SW480 (cell line): Measurements from ENCODE around the gene CERS6.
A peak's percentile ranks its signal among the peaks of the same experiment; 100 is the strongest.

ENCODE experiments used
- DNase-seq: peaks from one replicate; pipeline ENCODE4 v3.0.0-alpha.2; 2016; ENCODE audit warnings: low spot score

The CERS6 gene

DNA sequence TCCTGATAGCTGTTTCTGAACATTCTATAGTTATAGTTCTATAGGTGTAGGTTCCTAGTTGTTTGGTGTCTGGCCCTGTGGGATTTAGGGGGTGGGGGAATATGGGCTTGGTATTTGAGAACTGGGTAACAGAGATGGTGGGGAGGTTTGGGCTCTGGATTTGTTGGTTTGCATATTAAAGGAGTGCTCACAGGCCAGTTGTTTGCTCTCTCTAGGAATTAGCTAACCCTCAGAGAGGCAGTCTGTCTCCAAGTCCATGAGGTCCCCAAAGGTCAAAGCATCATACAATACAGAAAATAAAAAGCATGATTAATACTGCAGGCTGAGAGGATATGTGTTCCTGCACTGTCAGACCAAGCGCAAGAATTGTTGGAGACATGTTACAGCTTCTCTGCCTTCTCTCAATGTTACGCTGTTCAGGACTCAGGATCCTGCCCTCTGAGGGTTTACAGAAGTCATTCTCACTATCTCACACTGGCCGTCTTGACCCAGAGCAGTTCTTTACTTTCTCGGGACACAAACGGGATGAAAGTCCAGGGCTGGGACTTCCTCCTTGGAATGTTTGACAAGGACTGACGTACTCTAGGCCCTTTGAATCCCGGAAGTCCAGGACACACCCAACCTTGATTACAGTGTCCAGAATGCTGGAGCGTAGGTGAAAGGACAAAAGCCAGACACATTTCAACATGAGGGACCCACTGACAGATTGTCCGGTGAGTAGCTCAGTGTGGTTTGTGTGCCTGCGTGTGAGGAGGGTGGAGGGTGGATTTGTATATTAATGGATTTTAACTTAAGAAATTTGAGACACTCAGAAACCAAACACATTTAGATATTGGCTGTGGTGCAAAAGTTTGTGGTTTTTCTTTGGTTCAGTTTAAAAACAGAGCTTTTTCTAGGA, 346.1 kb downstream of the CERS6 start, which contains the start of gene NOSTRIN:
TSS of gene NOSTRIN (plus strand) at position 677 of the 898 bp plus-strand sequence. CDS start at position 687, 10 bp downstream.
- peak; percentile 55 for DNase-seq

DNA sequence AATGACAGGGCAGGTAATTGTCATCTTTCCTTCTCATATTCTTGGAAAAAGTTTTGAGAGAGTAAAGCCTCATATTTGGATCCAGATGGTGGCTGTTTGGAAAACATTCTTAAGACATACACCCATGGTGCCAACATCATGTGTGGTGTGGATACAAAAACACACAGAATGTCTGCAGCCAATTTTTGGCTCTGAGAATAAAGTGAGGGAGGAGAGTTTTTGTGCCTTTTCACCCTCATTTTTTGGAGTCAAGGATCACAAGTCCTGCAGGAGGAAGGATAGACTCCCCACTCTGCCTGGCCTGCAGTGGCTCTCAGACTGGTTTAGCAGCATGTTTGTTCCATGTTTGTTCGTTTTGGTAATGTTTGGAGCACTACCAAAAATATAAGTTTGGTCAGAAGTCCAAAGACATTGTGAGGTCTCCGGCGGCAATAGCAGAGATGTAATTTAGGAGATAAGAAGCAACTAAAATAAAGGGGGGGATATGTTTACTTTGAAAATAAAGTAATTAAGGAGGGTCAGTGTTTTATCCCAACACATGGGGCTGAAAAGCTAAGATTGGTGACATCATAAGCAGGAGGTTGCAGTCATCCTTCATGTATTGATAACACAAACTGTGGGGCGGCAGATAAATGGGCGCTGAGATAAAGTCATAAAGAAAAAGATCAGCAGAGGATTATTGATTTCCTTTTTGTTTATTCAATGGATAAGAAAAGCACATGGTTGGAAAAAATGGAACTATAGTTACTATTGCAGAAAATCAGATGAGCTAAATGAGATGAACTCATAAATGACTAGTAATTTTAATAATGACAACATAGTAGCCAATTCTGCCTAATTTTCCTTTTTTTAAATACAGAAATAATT, 347.0 kb downstream of the CERS6 start:
- DNase-seq: no peak

DNA sequence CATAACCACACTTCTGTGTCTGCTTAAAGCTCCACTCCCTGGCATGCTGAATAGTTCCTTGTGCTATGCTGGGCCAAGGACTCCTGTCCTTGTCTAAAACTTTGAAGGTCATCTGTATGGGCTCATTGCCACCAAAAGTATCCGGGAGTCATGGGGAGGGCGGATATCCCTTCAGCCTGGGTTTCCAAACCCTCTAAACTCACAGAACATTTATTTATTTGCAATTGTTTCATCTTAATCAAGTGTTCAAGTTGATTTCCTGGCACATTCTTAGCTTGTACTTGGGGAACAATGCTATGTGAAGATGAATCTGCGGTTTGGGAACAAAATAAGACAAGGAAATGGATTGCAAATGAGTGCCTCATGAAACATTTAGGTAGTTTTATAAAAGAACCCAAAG, 348.1 kb downstream of the CERS6 start:
- DNase-seq: no peak

DNA sequence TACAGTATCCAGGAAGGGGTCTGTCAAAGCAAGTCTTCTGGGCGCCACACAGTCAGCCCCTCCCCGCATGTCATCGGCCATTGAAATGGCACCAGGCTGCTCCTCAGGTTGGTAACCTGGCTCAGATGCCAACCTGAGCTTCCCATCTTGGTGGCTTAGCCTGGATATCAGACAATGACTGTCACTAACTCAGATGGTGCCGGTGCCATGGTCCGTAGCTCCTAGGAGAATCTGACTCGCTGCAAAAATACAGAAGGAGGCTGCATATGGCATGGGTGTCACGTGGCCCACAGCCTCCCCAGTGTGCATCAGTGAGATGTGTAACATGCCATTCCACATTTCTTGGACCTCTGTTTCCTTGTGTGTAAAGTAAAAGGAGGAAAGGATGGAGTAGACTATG, 349.5 kb downstream of the CERS6 start:
- DNase-seq: no peak

DNA sequence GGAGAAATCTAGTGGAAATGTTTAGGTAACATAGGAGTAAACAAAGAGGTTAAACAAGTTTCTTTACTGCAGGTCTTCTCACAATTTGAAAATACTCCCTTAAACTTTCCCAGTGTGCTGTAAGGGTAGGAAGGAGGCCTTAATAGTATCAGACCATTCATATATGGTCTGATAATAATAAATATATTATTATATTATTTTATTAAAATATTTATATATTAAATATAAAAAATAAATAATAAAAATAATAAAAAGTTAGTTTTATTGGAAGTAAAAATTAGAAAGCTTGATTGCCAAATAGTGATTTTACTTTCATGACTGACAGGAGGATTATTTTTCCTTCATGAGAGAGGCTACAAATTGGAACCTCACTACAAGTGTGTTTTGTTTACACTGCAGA, 353.5 kb downstream of the CERS6 start:
- no peak for DNase-seq

DNA sequence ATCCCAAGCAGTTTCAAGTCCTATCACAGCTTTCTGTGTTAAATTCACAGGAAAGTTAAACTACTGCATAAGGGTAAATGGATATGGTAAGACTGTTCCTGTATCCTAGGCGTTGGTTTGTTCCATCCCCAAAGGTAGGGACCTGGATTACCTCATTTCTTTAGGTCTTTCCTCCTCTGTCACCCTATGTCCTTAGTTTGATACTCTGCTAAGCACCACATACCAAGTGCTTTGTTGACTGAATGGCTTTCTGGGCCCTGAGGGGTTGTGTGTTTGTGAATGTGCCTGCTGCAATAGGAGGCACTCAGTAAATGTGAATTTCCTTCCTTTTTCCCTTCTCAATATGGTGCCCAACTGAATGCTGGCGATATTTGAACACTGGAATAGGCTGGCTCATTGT, 354.2 kb downstream of the CERS6 start:
- DNase-seq: no peak

DNA sequence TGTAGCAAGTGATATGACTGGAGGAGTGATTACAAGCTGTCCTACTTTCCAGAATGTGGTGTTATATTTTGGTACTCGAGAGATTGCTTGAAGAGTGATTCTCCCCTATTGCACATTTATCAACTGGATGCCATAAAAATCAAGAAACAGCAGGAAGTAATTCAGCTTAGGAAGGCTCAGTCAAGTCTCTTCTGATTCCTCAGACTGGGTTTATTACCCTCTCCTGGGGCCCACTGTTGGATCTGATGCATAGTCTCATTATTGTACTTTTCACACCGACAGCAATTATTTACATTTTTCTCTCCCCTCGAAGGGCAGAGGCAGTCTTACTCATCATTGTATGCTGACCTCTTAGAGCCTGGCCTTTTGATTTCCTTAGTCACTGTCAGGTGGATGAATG, 355.6 kb downstream of the CERS6 start:
- DNase-seq: no peak

DNA sequence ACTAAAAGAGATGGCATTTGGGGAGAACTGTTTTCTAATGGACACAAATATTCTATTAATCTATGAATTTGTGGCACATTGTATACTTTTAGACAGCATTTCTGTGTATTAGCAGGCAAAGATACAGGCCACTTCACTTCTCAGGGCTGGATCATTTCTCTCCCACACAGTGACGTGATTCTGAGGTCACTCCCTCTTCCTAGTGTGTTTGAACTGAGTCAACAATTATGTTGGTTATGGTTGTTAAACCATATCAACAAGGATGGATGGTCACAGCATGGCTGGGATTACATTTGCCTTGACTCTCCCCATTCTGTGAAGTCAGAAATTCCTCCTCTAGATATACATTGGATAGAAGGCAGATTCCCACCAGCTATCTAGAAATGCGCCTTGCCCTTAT, 358.0 kb downstream of the CERS6 start:
- no peak for DNase-seq

DNA sequence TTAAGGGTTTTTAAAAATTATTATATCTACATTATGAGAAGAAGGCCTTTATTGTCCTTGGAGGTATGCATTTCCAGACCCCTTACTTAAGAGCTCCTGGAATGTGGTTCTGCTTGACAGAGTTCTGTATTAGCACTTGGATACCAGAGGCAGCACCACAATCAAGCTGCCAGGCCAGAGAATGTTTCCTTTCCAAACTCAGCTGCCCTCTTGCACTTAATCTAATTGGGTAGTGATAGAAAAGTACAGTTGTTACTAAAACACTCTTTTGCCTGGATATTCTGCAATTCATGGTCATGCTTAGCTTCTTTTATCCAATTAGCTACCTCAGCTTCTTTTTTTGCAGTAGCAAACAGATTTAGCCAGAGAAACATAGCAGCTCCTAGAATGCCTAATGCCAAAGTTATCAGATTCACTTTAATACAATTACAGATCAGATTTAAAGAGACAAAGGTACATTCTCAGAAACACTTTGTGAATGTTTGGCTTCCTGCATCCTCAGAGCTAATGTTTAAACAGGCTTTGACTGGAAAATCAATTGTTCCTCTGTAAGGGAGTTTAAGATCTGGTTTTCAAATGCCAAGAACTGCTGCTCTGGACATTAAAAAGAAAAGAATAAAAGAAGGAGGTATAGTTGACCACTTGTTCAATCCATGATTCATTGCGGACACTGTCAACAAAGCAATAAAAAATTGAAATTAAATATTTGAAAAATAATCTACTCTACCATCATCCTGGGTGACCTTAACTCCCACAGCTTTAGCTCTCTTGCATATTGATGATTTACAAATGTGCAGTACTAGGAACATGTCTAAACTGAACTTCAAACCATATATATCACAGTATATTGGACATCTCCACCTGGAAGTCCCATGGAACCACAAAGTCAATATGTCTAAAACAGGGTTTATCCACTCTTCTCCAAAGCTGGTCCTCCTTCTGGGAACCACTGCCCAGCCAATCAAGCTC, 359.2 kb downstream of the CERS6 start:
- no peak for DNase-seq

DNA sequence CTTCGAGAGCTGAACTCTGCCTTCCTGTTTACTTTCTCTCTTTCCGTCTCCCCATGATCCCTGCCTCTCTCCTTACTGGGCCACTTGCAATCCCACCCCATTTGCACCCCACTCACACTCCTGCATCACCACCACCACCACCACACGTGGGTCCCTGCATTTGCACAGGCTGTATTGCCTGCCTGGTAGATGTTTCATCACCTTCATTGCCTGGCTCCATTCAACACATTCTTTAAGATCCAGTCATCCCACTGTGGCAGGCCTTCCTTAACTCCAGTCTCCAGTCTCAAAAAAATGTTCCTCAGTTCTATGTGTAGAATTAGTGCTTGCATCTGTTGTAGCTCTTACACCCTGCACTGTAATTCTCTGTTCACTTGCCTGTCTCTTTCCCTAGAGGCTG, 360.3 kb downstream of the CERS6 start:
- DNase-seq: no peak

DNA sequence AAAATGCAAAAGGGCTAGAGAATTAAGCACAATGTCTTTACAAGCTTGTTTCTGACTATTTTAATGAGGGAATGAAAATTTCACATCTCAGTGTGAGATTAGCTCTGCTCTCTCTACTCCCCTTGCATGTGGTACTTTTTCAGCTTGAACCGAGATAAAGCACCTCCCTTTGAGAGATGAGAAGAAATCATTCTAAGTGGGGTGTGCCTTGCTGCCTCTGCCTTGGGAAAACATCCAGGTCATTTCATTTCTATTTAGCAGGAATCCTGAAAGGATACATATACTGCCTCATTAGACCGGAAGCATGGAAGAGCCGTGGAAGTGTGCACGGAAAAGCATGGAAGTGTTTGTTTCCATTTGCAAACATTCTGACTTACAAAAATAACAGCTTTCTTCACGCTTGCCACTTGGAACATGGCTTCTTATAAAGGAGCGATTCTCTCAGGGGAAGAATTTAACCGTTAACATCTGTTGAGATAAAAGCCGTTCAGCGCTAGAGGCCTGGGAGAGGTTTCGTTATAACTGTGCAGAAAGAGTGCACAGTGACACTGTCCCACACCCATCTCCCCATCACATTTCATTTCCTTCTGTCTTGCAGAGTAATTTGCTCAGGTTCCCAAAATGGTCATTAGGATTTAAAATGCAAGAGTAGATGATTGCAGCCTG, 363.1 kb downstream of the CERS6 start:
- no peak for DNase-seq

DNA sequence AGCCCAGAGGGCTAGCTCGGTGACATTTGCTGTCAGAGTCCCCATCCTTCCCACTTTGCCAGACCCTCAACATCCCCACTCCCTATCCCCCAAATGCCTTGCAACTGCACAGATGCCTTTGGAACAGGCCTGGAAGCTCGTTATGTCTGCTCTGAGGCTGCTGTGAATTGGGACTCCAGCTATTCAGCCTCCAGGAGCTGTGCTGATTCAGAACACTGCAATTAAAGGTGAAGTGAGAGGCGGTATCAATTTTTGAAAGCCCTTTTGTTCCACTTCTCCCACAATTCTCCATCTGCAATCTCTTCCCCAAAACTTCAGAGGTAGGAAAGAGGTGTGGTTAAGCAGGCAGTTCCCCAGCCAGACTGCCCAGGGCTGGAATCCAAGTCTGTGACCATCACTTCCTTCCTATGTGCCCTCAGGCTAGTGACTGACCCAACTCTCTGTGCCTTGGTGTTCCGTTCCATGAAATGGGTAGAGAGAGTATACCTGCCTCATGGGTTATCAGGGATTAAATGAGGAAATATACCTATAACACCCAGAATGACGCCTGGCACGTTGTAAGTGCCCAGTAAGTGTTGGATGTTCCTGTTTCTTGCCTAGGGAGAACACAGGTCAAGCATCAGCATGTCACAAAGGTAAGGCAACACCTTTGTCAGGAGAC, 363.9 kb downstream of the CERS6 start:
- DNase-seq: no peak

DNA sequence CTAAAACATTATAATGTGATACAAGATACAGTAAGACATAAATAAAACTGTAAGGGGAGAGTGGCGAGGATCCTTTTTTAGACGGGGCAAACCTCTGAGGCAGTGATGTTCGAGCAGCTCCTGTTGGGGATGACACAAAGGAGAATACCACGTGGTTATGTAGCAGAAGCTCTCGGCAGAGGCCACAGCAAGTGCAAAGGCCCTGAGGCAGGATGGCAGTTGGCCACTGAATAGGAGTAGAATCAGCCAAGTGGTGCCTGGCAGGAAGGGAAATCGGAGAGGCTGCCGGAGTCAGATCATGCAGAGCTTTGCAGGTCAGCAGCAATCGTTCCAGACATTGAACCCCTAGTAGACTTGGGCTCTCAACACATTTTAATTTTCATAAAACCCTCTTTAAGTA, 365.5 kb downstream of the CERS6 start:
- no peak for DNase-seq

DNA sequence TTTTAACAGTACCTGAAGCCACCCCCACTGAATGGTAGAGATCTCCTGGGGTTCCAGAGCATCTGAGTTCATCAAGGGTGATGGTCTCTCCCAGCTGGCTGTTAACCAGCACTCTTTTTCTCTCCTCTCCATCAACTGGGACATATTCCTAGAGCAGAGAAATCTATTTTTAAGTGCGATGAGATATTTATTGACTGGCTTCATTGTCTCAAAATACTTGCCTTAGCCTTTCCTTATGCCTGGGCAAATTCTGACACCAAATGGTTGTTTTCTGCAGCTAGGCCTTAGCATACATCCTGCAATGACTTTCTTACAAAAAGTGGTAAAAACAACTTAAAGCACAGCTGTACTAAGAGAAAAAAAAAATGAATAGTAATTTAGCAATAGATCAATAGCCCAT, 365.9 kb downstream of the CERS6 start:
- DNase-seq: no peak
